ENCODE results near the gene RAB25.

- no peak for TF ChIP-seq CTCF (conservative IDR thresholded peaks at IDR 0.05)
- no peak for TF ChIP-seq ZFX (IDR thresholded peaks at IDR 0.05)
These were observed 37.8 kb downstream of the RAB25 start for GRCh38 chr1:156098784-156099183.

Measured in C4-2B (cell line).